SU-DHL-6 (cell line): ENCODE measurements around the gene MYOM1.

ENCODE experiments used
- H2AFZ ChIP-seq: fragments of 200-600 bp; sonication (generic); 2 replicates; pipeline ENCODE4 v1.6.1; 2014; ENCODE audit warnings: low read depth, mild to moderate bottlenecking, moderate library complexity, mixed read lengths, antibody characterized with exemption, low read length; ENCODE audit not compliant: severe bottlenecking
- H3F3A ChIP-seq: fragments of 200-600 bp; shearing (Covaris generic); 2 replicates; pipeline ENCODE4 v1.6.0; 2016; ENCODE audit warnings: antibody characterized with exemption, mild to moderate bottlenecking; ENCODE audit not compliant: insufficient read depth
- H3K27ac ChIP-seq: fragments of 200-600 bp; sonication (generic); 2 replicates; pipeline ENCODE4 v1.5.1; 2016; ENCODE audit warnings: low read depth, mild to moderate bottlenecking, low read length, moderate library complexity, mixed read lengths
- H3K27me3 ChIP-seq: fragments of 200-600 bp; sonication (generic), shearing (Covaris generic); 2 replicates; pipeline ENCODE4 v1.6.0; 2014; ENCODE audit warnings: mild to moderate bottlenecking, low read length
- H3K36me3 ChIP-seq: fragments of 200-600 bp; sonication (generic); 2 replicates; pipeline ENCODE4 v1.6.1; 2014; ENCODE audit warnings: mild to moderate bottlenecking, low read length, mixed read lengths
- H3K4me2 ChIP-seq: fragments of 300-600, 200-600 bp; shearing (Covaris generic), sonication (generic); 2 replicates; pipeline ENCODE4 v1.6.0; 2014; ENCODE audit warnings: low read length, low read depth, mild to moderate bottlenecking; ENCODE audit not compliant: poor library complexity, severe bottlenecking
- H3K4me3 ChIP-seq: fragments of 200-600 bp; sonication (generic); 2 replicates; pipeline ENCODE4 v1.5.1; 2014; ENCODE audit warnings: antibody characterized with exemption, low read length, mild to moderate bottlenecking, mixed read lengths; ENCODE audit not compliant: insufficient read depth, poor library complexity, severe bottlenecking
- H3K79me2 ChIP-seq: fragments of 200-600 bp; sonication (generic); 2 replicates; pipeline ENCODE4 v1.6.1; 2014; ENCODE audit warnings: mild to moderate bottlenecking, low read length, moderate library complexity; ENCODE audit not compliant: insufficient read depth
- H3K9ac ChIP-seq: fragments of 200-600 bp; sonication (generic); 2 replicates; pipeline ENCODE4 v1.7.0; 2014; ENCODE audit warnings: mild to moderate bottlenecking, low read length
- H3K9me2 ChIP-seq: fragments of 200-600 bp; sonication (generic); replicated peaks from 2 replicates; pipeline ENCODE4 v1.6.1; 2014; ENCODE audit warnings: low read length; ENCODE audit not compliant: insufficient read depth
- H3K9me3 ChIP-seq: fragments of 200-600 bp; sonication (generic); 2 replicates; pipeline ENCODE4 v1.6.1; 2014; ENCODE audit warnings: low read length, mixed read lengths; ENCODE audit not compliant: insufficient read depth
- H4K20me1 ChIP-seq: fragments of 200-600 bp; sonication (generic); 2 replicates; pipeline ENCODE4 v1.6.1; 2014; ENCODE audit warnings: low read depth, mild to moderate bottlenecking, antibody characterized with exemption, low read length, moderate library complexity, mixed read lengths
- EZH2phosphoT487 ChIP-seq: fragments of 200-600 bp; sonication (generic), shearing (Covaris generic); conservative IDR thresholded peaks from 2 replicates; pipeline ENCODE4 v1.6.1; 2018; ENCODE audit warnings: mild to moderate bottlenecking, antibody characterized with exemption, low read length, moderate library complexity, mixed read lengths
- TF ChIP-seq, protein P1 (sequence below): fragments of 200-600 bp; sonication (generic); IDR thresholded peaks from one replicate; pipeline ENCODE4 v1.5.1; 2017; ENCODE audit warnings: antibody characterized with exemption, mild to moderate bottlenecking, low read length, moderate library complexity; ENCODE audit not compliant: insufficient read depth, poor library complexity, severe bottlenecking

MYOM1 gene

DNA sequence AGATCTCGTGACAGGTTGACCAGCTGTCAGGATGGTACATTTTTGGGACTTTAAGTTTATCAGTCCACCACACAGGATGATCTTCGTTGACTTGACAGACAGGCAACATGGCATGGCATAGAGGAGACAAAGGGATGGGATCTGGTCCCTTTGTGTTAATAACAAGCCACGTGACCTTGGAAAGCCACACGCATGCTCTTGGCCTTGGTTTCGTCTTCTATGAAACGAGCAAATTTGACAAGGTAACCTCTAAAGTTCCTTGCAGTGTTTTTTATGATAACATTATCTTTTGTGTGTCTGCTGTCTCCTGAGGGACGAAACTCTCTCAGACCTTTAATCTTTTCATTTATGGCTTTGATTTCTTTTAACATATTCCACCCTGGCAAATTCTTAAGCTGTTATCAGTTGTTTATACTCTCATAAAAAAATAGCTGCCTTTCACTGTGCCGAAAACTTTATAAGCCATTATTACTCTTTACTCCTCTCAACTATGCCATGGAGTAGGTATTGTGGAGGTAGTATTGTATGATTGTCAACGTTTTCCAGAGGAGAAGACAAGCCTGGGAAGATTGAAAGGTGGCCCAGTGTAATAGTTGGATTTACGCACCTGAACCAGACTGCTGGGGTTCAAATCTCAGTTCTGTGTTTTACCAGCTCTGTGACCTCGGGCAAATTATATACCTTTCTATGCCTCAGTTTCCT is 81.3 kb downstream of the MYOM1 start:
- TF ChIP-seq, protein P1, sequence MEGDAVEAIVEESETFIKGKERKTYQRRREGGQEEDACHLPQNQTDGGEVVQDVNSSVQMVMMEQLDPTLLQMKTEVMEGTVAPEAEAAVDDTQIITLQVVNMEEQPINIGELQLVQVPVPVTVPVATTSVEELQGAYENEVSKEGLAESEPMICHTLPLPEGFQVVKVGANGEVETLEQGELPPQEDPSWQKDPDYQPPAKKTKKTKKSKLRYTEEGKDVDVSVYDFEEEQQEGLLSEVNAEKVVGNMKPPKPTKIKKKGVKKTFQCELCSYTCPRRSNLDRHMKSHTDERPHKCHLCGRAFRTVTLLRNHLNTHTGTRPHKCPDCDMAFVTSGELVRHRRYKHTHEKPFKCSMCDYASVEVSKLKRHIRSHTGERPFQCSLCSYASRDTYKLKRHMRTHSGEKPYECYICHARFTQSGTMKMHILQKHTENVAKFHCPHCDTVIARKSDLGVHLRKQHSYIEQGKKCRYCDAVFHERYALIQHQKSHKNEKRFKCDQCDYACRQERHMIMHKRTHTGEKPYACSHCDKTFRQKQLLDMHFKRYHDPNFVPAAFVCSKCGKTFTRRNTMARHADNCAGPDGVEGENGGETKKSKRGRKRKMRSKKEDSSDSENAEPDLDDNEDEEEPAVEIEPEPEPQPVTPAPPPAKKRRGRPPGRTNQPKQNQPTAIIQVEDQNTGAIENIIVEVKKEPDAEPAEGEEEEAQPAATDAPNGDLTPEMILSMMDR = no peak
- no peak for TF ChIP-seq EZH2phosphoT487
- Histone ChIP-seq H3K9me2 (no peaks in the 10 kb centered on the region), H3K36me3 (no peaks in the 10 kb centered on the region), H3F3A (no peaks in the 10 kb centered on the region), H3K27ac (no peak overlapping the region), H3K4me3 (no peak overlapping the region), H3K4me2 (no peak overlapping the region), H4K20me1 (no peaks in the 10 kb centered on the region), H3K9ac (no peak overlapping the region), H3K79me2 (no peaks in the 10 kb centered on the region), H2AFZ (no peak overlapping the region), H3K9me3 (no peaks in the 10 kb centered on the region), H3K27me3 (no peaks in the 10 kb centered on the region)

DNA sequence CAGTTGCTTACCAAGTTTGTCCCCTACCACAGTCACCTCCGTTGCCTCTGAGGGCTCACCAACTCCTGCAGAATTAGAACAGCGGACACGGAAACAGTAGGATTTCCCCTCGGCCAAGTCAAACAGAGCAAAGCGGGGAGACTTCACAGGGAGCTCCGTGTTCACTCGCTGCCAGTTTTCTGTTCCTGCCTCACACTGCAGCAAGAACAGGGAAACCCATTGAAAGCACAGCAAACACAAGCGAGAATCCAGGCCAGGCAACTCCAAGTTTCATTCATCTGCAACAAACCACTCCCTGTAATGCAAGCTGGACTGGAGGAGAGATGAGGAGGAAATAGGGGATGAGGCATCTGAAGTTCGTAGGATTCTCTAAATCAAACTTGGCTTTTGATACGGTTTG is 84.2 kb downstream of the MYOM1 start:
- H3K36me3 ChIP-seq = no peaks in the 10 kb centered on the region
- H3K27me3 ChIP-seq = no peaks in the 10 kb centered on the region
- no peak overlapping the region for H3K4me2 ChIP-seq
- TF ChIP-seq EZH2phosphoT487 = no peak
- TF ChIP-seq, protein P1 = no peak
- H3K9me2 ChIP-seq = no peaks in the 10 kb centered on the region
- H3K9me3 ChIP-seq = no peaks in the 10 kb centered on the region
- H4K20me1 ChIP-seq = no peaks in the 10 kb centered on the region
- no peak overlapping the region for H3K9ac ChIP-seq
- H3F3A ChIP-seq = no peaks in the 10 kb centered on the region
- no peaks in the 10 kb centered on the region for H3K79me2 ChIP-seq
- no peak overlapping the region for H3K4me3 ChIP-seq
- no peak overlapping the region for H3K27ac ChIP-seq
- H2AFZ ChIP-seq = no peak overlapping the region

DNA sequence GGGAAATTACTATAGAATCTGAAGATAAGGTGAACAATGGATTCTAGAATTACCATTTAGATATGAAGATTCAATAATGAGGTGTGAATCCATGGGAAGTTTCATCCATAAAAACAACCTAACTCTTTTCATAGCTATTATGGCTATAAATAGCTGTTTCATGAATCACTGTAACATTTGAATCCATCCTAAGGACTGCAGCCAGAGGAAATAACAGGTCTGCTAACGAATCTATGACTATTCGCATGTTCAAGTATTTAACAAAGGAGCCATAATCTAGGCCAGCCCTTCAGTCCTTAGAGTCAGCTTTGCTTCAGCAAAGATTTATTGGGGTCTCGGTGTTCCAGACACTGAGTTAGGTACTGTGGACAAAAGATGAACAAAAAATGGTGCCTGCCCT is 87.1 kb downstream of the MYOM1 start:
- H3K9me3 ChIP-seq = no peaks in the 10 kb centered on the region
- H3K4me2 ChIP-seq = no peak overlapping the region
- no peak for TF ChIP-seq EZH2phosphoT487
- TF ChIP-seq, protein P1 = no peak
- no peaks in the 10 kb centered on the region for H3K9me2 ChIP-seq
- no peak overlapping the region for H2AFZ ChIP-seq
- no peaks in the 10 kb centered on the region for H3K27me3 ChIP-seq
- H3K27ac ChIP-seq = no peak overlapping the region
- no peaks in the 10 kb centered on the region for H3F3A ChIP-seq
- no peak overlapping the region for H3K9ac ChIP-seq
- H3K4me3 ChIP-seq = no peak overlapping the region
- H3K36me3 ChIP-seq = no peaks in the 10 kb centered on the region
- H3K79me2 ChIP-seq = no peaks in the 10 kb centered on the region
- H4K20me1 ChIP-seq = no peaks in the 10 kb centered on the region
